ENCODE results near the gene PHACTR1.

Gene PHACTR1

GRCh38 chr6:13187692-13188091, 471.1 kb downstream of the PHACTR1 start:
- no peak for TF ChIP-seq ESRRG (CRISPR knock-in tag; IDR thresholded peaks at IDR 0.05)
- no peak for TF ChIP-seq PATZ1 (CRISPR knock-in tag; IDR thresholded peaks at IDR 0.05; ENCODE audit: borderline replicate concordance)
- TF ChIP-seq ZFP3 (CRISPR knock-in tag; IDR thresholded peaks at IDR 0.05), result no peak
- no peak for TF ChIP-seq GLIS3 (CRISPR knock-in tag; IDR thresholded peaks at IDR 0.05)
- no peak for TF ChIP-seq TCF4 (CRISPR knock-in tag; IDR thresholded peaks at IDR 0.05; ENCODE audit: borderline replicate concordance)
- no peak for TF ChIP-seq ARNTL (CRISPR knock-in tag; IDR thresholded peaks at IDR 0.05; ENCODE audit: borderline replicate concordance, low read depth)
- TF ChIP-seq CSDC2 (CRISPR knock-in tag; IDR thresholded peaks at IDR 0.05), result no peak
- TF ChIP-seq PPARA (CRISPR knock-in tag; IDR thresholded peaks at IDR 0.05; ENCODE audit: borderline replicate concordance), result no peak
- TF ChIP-seq TOX (CRISPR knock-in tag; IDR thresholded peaks at IDR 0.05; ENCODE audit: borderline replicate concordance), result no peak
- no peak for TF ChIP-seq TSHZ2 (CRISPR knock-in tag; IDR thresholded peaks at IDR 0.05)
- no peak for TF ChIP-seq BACH2 (CRISPR knock-in tag; IDR thresholded peaks at IDR 0.05; ENCODE audit: borderline replicate concordance)
- TF ChIP-seq ZNF565 (CRISPR knock-in tag; conservative IDR thresholded peaks at IDR 0.05; ENCODE audit: low read depth), result no peak
- no peak for TF ChIP-seq ZFP30 (CRISPR knock-in tag; IDR thresholded peaks at IDR 0.05)
- no peak for TF ChIP-seq RARB (CRISPR knock-in tag; IDR thresholded peaks at IDR 0.05)
- TF ChIP-seq ISL1 (CRISPR knock-in tag; IDR thresholded peaks at IDR 0.05), result no peak
- TF ChIP-seq ZC3H10 (CRISPR knock-in tag; IDR thresholded peaks at IDR 0.05), result no peak
- TF ChIP-seq ZNF70 (CRISPR knock-in tag; IDR thresholded peaks at IDR 0.05), result no peak
- TF ChIP-seq POU6F1 (CRISPR knock-in tag; IDR thresholded peaks at IDR 0.05; ENCODE audit: borderline replicate concordance, low read depth), result no peak
- ATAC-seq, result no peak

GRCh38 chr6:13188306-13188705, 471.7 kb downstream of the PHACTR1 start:
- ATAC-seq, result no peak
- TF ChIP-seq ARNTL (CRISPR knock-in tag; IDR thresholded peaks at IDR 0.05; ENCODE audit: borderline replicate concordance, low read depth) (no peak), SNAI2 (CRISPR knock-in tag; IDR thresholded peaks at IDR 0.05) (no peak), PATZ1 (CRISPR knock-in tag; IDR thresholded peaks at IDR 0.05; ENCODE audit: borderline replicate concordance) (no peak), ISL1 (CRISPR knock-in tag; IDR thresholded peaks at IDR 0.05) (no peak), POU6F1 (CRISPR knock-in tag; IDR thresholded peaks at IDR 0.05; ENCODE audit: borderline replicate concordance, low read depth) (no peak), CSDC2 (CRISPR knock-in tag; IDR thresholded peaks at IDR 0.05) (no peak), TOX (CRISPR knock-in tag; IDR thresholded peaks at IDR 0.05; ENCODE audit: borderline replicate concordance) (no peak), ZFP30 (CRISPR knock-in tag; IDR thresholded peaks at IDR 0.05) (no peak), GLIS3 (CRISPR knock-in tag; IDR thresholded peaks at IDR 0.05) (no peak)

- ATAC-seq, result no peak
- TF ChIP-seq TCF4 (CRISPR knock-in tag; IDR thresholded peaks at IDR 0.05; ENCODE audit: borderline replicate concordance) (no peak), OSR1 (CRISPR knock-in tag; IDR thresholded peaks at IDR 0.05) (no peak), RARB (CRISPR knock-in tag; IDR thresholded peaks at IDR 0.05) (no peak), SNAI2 (CRISPR knock-in tag; IDR thresholded peaks at IDR 0.05) (no peak), TSHZ2 (CRISPR knock-in tag; IDR thresholded peaks at IDR 0.05) (no peak), TOX (CRISPR knock-in tag; IDR thresholded peaks at IDR 0.05; ENCODE audit: borderline replicate concordance) (no peak), ZNF565 (CRISPR knock-in tag; conservative IDR thresholded peaks at IDR 0.05; ENCODE audit: low read depth) (no peak), PPARA (CRISPR knock-in tag; IDR thresholded peaks at IDR 0.05; ENCODE audit: borderline replicate concordance) (no peak), ZFP30 (CRISPR knock-in tag; IDR thresholded peaks at IDR 0.05) (no peak), ESRRG (CRISPR knock-in tag; IDR thresholded peaks at IDR 0.05) (no peak), ZNF70 (CRISPR knock-in tag; IDR thresholded peaks at IDR 0.05) (no peak), GLIS3 (CRISPR knock-in tag; IDR thresholded peaks at IDR 0.05) (no peak), ZC3H10 (CRISPR knock-in tag; IDR thresholded peaks at IDR 0.05) (no peak), BACH2 (CRISPR knock-in tag; IDR thresholded peaks at IDR 0.05; ENCODE audit: borderline replicate concordance) (no peak), CREB5 (CRISPR knock-in tag; IDR thresholded peaks at IDR 0.05; ENCODE audit: low read depth) (no peak)
These were observed 473.1 kb downstream of the PHACTR1 start for GRCh38 chr6:13189710-13190109.

Measured in SK-N-SH treated with all-trans-retinoic acid at 6 μM for 48 hours (cell line).